Measurements from ENCODE around the gene SUMF2. TPM values are rescaled to one million over a fixed set of nuclear protein-coding genes. Genes with fewer than 3 reads are reported as not detected.

SUMF2 gene
- total and polyA plus RNA-seq, 2 of the 13 experiments (the other 11 are each of a cell fraction or from before 2014, with no cell fraction given), result 48.9 to 54.4 TPM

GRCh38 chr7:56051339-56052191 is 12.5 kb upstream of the SUMF2 start, which contains the start of the genes CCT6A and PSPH (continued):
- TF ChIP-seq PRDM10 (CRISPR knock-in tag; IDR thresholded peaks at IDR 0.05; ENCODE audit: low read depth) (no peak), ZNF484 (CRISPR knock-in tag; IDR thresholded peaks at IDR 0.05; ENCODE audit: borderline replicate concordance, low read depth) (no peak; the same call in 1 of the 2 replicates), GFI1 (CRISPR knock-in tag; IDR thresholded peaks at IDR 0.05; ENCODE audit: borderline replicate concordance) (peak; percentile 87), ADNP (CRISPR knock-in tag; IDR thresholded peaks at IDR 0.05) (no peak), ATF1 (CRISPR knock-in tag; IDR thresholded peaks at IDR 0.05) (no peak; the same call in 1 of the 2 replicates), PAWR (CRISPR knock-in tag; IDR thresholded peaks at IDR 0.05; ENCODE audit: borderline replicate concordance) (no peak), SCMH1 (CRISPR knock-in tag; IDR thresholded peaks at IDR 0.05; ENCODE audit: borderline replicate concordance) (no peak), PBX2 (CRISPR knock-in tag; IDR thresholded peaks at IDR 0.05) (no peak), TFE3 (CRISPR knock-in tag; IDR thresholded peaks at IDR 0.05) (peak; percentile 72; the same call in 1 of the 2 replicates), CCAR2 (optimal IDR thresholded peaks at IDR 0.05; ENCODE audit: low read depth, low read length) (no peak), ZC3H4 (CRISPR knock-in tag; IDR thresholded peaks at IDR 0.05; ENCODE audit: borderline replicate concordance) (no peak), SOX6 (IDR thresholded peaks at IDR 0.05) (no peak), SOX6 (CRISPR knock-in tag; IDR thresholded peaks at IDR 0.05) (peak; percentile 72), MYPOP (CRISPR knock-in tag; IDR thresholded peaks at IDR 0.05) (peak; percentile 73; the same call in 1 of the 2 replicates), PHF20 (CRISPR knock-in tag; IDR thresholded peaks at IDR 0.05) (peak; percentile 74), ZBTB7B (CRISPR knock-in tag; IDR thresholded peaks at IDR 0.05) (no peak; the same call in 1 of the 2 replicates), ZZZ3 (CRISPR knock-in tag; IDR thresholded peaks at IDR 0.05; ENCODE audit: borderline replicate concordance) (no peak; the same call in 1 of the 2 replicates), ZMYM2 (CRISPR knock-in tag; IDR thresholded peaks at IDR 0.05) (0 out of 2 replicates have a peak, but pooled peaks have one; percentile 19), ATF7 (IDR thresholded peaks at IDR 0.05) (no peak), ATF7 (CRISPR knock-in tag; IDR thresholded peaks at IDR 0.05) (no peak), ARID2 (CRISPR knock-in tag; IDR thresholded peaks at IDR 0.05; ENCODE audit: borderline replicate concordance) (no peak), U2AF2 (IDR thresholded peaks at IDR 0.05; ENCODE audit: low read depth, low read length) (no peak)

Measured in HepG2 (cell line).